ENCODE data around the gene HPN.

DNA sequence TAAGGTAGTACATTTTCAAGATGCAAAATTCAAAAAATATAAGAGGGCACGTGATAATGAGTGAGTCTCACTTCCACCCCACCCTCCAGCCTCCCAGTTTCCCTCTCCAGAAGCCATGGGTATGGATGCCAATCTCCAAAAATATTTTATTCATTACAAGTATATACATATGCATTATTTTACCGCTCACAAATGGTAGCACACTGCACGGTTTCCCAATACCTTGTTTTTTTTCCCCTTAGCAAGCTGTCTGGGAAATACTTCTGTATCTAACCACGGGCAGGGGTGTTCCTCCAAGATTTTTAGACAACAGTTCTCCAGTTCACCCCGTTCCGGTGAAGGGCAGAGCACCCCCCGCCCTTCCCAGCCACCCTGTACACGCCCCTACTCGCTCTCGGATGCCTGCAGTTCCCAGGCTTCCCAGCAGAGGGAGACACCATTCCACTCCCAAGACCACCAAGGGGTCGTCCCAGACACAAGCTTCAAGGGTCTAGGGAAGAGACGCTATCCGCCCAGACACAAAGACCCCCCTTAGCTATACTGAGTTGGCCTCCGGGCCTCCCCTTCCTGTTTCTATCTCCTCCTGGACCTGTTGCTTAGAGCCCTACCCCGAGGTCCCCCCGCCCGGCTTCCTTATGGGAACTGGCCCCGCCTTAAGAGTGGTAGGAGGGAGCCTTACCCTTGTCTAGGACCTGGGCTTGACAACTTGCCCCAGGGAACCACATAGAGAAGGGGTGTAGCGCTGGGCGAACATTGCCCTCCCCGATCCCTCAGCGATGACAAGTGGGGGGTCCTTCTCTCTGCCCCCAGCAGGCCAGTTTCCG lies 73.0 kb downstream of the HPN start:
- TF ChIP-seq, protein P1, sequence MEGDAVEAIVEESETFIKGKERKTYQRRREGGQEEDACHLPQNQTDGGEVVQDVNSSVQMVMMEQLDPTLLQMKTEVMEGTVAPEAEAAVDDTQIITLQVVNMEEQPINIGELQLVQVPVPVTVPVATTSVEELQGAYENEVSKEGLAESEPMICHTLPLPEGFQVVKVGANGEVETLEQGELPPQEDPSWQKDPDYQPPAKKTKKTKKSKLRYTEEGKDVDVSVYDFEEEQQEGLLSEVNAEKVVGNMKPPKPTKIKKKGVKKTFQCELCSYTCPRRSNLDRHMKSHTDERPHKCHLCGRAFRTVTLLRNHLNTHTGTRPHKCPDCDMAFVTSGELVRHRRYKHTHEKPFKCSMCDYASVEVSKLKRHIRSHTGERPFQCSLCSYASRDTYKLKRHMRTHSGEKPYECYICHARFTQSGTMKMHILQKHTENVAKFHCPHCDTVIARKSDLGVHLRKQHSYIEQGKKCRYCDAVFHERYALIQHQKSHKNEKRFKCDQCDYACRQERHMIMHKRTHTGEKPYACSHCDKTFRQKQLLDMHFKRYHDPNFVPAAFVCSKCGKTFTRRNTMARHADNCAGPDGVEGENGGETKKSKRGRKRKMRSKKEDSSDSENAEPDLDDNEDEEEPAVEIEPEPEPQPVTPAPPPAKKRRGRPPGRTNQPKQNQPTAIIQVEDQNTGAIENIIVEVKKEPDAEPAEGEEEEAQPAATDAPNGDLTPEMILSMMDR (IDR thresholded peaks at IDR 0.05; ENCODE audit: insufficient read depth, low read length, poor library complexity, severe bottlenecking) = peak; percentile 97
- TF ChIP-seq EZH2phosphoT487 (conservative IDR thresholded peaks at IDR 0.05; ENCODE audit: low read length) = no peak

All from SU-DHL-6 (cell line).